Right lung (tissue), 5 donors: ENCODE results near the gene UTY. TPM values are rescaled to one million over a fixed set of nuclear protein-coding genes. Genes with fewer than 3 reads are reported as not detected.
"Not testable (repeated sequence)": the region's sequence is repeated elsewhere in the genome, so short reads cannot be mapped to it uniquely, and the experiment has no call there.

Experiments used
- DNase-seq, 2 donors: peaks; one replicate each; pipeline ENCODE4 v3.0.0-alpha.2; 2013
- polyA plus RNA-seq, 5 donors: library from polyadenylated mRNA; unstranded; fragments of 120-200 nt; gene quantifications; one replicate each; pipeline versions ENCODE4 v1.2.1 to v1.2.3, GENCODE V29; 2013; ENCODE audit warnings: inconsistent platforms in 1 of 5, low replicate concordance in 1 of 5; ENCODE audit not compliant: insufficient read length in 5 of 5, insufficient read depth in 1 of 5

Gene UTY
- polyA plus RNA-seq, 5 donors: 0.05 to 29.4 (median 0.29) TPM

DNA sequence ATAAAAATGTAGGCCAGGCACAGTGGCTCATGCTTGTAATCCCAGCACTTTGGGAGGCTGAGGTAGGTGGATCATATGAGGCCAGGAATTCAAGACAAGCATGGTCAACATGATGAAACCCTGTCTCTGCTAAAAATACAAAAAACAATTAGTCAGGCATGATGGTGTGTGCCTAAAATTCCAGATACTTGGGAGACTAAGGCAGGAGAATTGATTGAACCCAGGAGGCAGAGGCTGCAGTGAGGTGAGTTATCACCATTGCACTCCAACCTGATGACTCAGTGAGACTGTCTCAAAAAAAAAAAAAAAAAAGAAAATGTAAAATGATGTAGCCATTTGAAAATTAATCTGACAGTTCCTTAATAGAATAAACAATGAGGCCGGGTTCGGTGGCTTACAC is 171.9 kb downstream of the UTY start:
- no peak for DNase-seq

DNA sequence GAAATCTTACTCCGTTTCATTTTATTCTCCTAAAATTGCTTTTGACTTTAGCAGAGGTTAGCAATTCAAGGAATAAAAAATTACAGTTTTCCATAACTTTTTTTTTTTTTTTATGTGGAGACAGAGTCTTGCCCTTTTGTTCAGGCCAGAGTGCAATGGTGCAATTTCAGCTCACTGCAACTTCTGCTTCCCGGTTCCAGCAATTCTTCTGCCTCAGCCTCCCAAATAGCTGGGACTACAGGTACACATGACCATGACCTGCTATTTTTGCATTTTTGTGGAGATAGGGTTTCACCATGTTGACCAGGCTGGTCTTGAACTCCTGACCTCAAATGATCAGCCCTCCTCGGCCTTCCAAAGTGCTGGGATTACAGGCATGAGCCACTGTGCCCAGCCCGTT is 179.0 kb downstream of the UTY start:
- no peak for DNase-seq

- DNase-seq: no peak
Measured at GRCh38 chrY:13299411-13299810, 180.4 kb downstream of the UTY start.

DNA sequence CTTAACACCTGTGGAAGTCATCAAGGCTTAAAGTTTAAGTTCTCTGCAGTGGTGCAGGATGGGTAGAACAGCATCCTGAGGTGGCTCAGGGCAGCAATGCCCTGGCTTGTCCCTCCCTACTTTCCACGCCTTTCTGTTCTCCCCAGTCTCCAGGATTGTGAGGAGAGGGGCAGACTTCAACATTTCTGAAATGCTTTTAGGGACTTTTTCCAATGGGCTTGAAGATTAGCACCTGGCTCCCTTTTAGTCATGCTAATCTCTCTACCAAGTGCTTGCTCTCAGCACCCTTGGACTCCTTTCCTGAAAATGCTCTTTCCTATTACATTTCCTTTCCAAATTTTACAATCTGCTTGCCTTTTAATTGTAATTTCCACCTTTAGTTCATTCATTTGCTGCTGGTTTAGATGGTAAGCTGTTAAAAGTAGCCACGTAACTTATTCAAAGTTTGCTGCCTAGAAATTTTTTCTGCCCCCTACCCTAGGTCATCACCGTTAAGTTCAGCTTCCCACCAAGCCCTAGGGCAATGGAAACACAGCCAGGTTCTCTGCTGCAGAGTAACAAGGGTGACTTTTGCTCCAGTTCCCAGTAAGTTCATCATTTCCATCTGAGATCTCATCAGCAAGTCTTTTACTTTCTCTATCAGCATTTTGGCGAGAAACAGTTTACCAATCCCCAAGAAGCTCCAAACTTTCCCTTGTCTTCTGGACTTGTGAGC is 183.5 kb downstream of the UTY start:
- DNase-seq: no peak

GRCh38 chrY:13295026-13295425 is 184.8 kb downstream of the UTY start:
- no peak for DNase-seq

GRCh38 chrY:13291199-13291598 is 188.6 kb downstream of the UTY start:
- no peak for DNase-seq

GRCh38 chrY:13282151-13283054 is 197.4 kb downstream of the UTY start:
- not testable (repeated sequence) for DNase-seq

DNA sequence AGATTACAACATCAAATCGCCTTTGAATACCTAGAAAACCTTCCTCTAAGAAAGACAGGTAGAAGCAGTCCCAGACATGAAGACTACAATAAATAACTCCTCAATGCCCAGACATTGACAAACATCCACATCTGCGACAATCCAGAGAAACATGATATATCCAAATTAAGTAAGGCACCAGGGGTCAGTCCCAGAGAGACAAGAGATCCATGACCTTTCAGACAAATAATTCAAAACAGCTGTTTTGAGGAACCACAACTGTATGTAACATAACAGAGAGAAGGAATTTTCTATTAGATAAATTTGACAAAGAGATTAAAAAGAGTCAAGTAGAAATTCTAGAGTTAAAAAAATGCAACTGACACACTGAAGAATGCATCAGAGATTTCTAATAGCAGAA is 200.3 kb downstream of the UTY start:
- DNase-seq: no peak

DNA sequence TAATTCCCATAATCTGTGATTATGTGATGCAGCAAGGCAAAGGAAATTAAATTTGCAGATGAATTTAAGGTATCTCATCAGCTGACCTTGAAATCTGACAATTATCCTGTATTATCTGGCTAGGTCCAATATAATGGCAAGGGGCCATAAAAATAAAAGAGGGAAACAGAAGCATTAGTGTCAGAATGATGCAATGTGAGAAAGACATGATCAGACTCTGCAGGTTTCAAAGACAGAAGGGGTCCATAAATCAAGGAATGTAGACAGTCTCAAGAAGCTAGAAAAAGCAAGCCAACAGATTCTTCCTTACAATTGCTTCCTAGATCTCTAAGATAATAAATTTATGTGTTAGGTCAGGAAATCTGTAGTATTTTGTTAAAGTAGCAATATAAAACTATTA is 208.1 kb downstream of the UTY start:
- DNase-seq: no peak

DNA sequence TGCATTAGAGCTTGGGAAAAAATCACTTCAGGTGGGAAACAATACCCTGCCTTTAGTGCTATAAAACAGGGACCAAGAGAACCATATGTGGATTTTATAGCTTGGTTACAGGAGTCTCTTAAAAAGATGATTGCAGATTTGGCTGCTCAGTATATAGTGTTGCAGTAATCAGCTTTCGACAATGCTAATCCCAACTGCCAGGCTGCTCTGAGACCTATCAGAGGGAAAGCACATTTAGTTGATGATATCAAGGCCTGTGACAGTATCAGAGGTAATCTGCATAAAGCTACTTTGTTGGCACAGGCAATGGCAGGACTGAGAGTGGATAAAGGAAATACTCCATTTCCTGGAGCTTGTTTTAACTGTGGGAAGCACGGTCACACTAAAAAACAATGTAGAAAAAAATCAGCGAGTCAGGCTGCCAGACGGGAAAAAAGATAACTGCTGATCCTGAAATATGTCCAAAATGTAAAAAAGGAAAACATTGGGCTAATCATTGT is 225.8 kb downstream of the UTY start:
- not testable (repeated sequence) for DNase-seq

DNA sequence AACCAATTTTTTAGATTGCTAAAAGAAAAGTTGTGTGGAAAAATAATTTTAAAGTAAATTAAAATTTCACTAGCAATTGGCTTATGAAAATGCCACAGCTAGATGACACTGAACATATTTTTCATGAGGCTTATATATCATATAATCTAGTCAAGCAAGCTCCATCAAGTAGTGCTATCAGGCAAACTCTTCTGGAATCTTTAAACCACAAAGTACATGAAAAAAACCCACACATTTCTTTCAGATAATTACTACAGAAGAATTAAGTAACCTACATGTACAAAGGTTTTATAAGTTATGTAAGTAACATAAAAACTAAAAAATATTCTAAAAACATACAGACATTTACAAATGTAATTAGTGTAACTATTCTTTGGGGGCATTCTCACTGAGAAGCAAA is 229.4 kb downstream of the UTY start:
- no peak for DNase-seq

- no peak for DNase-seq
Measured at GRCh38 chrY:13243716-13244115, 236.1 kb downstream of the UTY start.

- no peak for DNase-seq
Measured at GRCh38 chrY:13233901-13234300, 245.9 kb downstream of the UTY start.

DNA sequence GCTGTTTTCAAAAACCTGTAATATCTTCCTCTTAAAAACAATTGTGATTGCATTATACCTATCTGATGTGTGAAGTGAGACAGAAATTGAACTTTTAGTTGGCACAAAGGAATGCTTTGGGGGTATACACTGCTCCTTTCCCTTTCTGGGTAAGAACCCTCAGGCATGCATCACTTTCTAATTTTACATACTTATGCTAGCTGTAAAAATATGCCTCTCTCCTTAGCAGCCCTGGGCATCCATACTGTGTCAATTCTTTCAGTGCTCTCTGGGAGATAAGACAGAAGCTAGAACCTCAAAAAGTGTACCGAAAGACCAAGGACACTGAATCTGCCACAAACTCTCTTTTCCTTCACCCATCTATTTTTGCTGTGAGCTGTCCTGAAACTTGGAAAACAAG is 246.7 kb downstream of the UTY start:
- DNase-seq: no peak

GRCh38 chrY:13227354-13227953 is 252.4 kb downstream of the UTY start:
- no peak for DNase-seq

DNA sequence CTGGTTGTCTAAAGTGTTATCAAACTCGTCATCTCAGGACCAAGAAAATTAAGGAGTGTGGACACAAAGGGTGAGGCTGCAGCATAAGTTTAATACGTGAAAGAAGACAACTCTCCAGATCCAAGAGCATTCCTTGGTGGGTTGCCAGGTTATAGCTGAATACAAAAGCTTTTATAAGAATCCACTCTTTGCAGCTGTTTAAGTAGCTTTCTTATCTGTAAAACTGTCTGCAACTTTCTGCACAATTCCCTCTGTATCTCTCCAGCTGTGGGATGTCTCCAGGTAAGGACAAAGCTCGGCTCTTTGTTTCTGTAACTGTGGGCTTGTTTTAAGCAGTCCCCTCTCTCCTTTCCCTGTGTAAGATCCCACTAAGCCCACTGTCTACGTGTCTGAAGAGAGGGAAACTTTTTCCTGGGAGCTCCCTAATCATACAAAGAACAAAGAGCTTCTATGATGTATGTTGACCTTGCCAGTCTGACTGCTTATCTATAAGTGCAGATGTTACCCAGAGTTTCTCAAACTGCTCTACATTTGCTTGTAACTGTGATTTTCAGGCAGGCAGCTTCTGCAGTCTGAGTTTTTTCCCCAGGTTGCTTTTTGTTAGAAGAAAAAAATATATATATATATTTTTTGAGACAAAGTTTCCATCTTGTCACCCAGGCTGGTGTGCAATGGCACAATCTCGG is 268.7 kb downstream of the UTY start:
- no peak for DNase-seq

GRCh38 chrY:13205214-13205613 is 274.6 kb downstream of the UTY start:
- DNase-seq: no peak

Other genes with a start within 250 kb of the UTY start
- gene TMSB4Y, start 223.9 kb upstream of the UTY start, polyA plus RNA-seq: 1 to 10 TPM in 2 of 5 donors, under 1 TPM in 1, not detected in 2; 0.13 to 3.5 (median 2.5) TPM